ENCODE measurements around the gene AFF3.
A peak's percentile ranks its signal among the peaks of the same experiment; 100 is the strongest.

The AFF3 gene

GRCh38 chr2:100067784-100068183 is 74.6 kb downstream of the AFF3 start:
- peak; percentile 4 for DNase-seq

GRCh38 chr2:100066856-100067255 is 75.5 kb downstream of the AFF3 start:
- no peak for DNase-seq

GRCh38 chr2:100066246-100066645 is 76.1 kb downstream of the AFF3 start:
- DNase-seq: no peak

- DNase-seq: no peak
These were observed 77.6 kb downstream of the AFF3 start for GRCh38 chr2:100064592-100065428.

GRCh38 chr2:100064165-100064564 is 78.2 kb downstream of the AFF3 start:
- no peak for DNase-seq

- DNase-seq: no peak
These were observed 78.9 kb downstream of the AFF3 start for GRCh38 chr2:100063459-100063953.

- DNase-seq: no peak
These were observed 80.1 kb downstream of the AFF3 start for GRCh38 chr2:100062336-100062735.

- DNase-seq: no peak
These were observed 81.5 kb downstream of the AFF3 start for GRCh38 chr2:100060875-100061274.

- no peak for DNase-seq
These were observed 82.8 kb downstream of the AFF3 start for GRCh38 chr2:100059638-100060037.

GRCh38 chr2:100057901-100058261 is 84.5 kb downstream of the AFF3 start:
- DNase-seq: no peak

- DNase-seq: no peak
These were observed 88.0 kb downstream of the AFF3 start for GRCh38 chr2:100054426-100054825.

GRCh38 chr2:100053087-100053885 is 89.1 kb downstream of the AFF3 start:
- no peak for DNase-seq

GRCh38 chr2:100052650-100053049 is 89.7 kb downstream of the AFF3 start:
- no peak for DNase-seq

- DNase-seq: no peak
These were observed 91.1 kb downstream of the AFF3 start for GRCh38 chr2:100051253-100051652.

GRCh38 chr2:100050685-100051084 is 91.7 kb downstream of the AFF3 start:
- no peak for DNase-seq

GRCh38 chr2:100046961-100047947 is 95.1 kb downstream of the AFF3 start:
- no peak for DNase-seq

GRCh38 chr2:100045000-100045399 is 97.4 kb downstream of the AFF3 start:
- DNase-seq: no peak

- no peak for DNase-seq
These were observed 98.5 kb downstream of the AFF3 start for GRCh38 chr2:100043891-100044255.

- DNase-seq: no peak
These were observed 99.1 kb downstream of the AFF3 start for GRCh38 chr2:100043081-100043890.

- DNase-seq: no peak
These were observed 99.8 kb downstream of the AFF3 start for GRCh38 chr2:100042562-100042961.

GRCh38 chr2:100041946-100042345 is 100.4 kb downstream of the AFF3 start:
- DNase-seq: no peak

- no peak for DNase-seq
These were observed 101.0 kb downstream of the AFF3 start for GRCh38 chr2:100041385-100041784.

All from NCI-H1092 treated with DMSO at 0.1 percent for 48 hours (cell line).